ENCODE measurements around the gene UCK2.

DNA sequence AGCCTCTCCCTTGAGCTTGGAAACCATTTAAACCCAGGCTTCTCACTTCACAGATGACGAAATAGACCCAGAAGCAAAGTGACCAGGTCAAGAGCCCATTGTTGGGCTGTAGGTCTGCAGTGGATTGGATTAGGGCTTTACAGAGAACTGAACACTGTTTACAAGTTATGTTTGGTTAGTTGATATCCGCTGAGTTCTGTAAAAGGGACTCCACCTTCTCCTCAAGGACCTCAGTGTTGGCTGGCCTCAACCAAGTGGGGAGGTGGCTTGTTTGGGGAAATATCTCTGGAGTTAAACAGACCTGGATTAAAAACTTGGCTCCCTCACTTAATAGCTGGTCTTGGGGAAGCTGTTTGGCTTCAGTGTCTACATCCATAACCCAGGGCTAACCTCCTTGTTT, 88.1 kb downstream of the UCK2 start:
- no peak for TF ChIP-seq EZH2 (IDR thresholded peaks at IDR 0.05; ENCODE audit: insufficient read depth, low read length)
- TF ChIP-seq, protein P1, sequence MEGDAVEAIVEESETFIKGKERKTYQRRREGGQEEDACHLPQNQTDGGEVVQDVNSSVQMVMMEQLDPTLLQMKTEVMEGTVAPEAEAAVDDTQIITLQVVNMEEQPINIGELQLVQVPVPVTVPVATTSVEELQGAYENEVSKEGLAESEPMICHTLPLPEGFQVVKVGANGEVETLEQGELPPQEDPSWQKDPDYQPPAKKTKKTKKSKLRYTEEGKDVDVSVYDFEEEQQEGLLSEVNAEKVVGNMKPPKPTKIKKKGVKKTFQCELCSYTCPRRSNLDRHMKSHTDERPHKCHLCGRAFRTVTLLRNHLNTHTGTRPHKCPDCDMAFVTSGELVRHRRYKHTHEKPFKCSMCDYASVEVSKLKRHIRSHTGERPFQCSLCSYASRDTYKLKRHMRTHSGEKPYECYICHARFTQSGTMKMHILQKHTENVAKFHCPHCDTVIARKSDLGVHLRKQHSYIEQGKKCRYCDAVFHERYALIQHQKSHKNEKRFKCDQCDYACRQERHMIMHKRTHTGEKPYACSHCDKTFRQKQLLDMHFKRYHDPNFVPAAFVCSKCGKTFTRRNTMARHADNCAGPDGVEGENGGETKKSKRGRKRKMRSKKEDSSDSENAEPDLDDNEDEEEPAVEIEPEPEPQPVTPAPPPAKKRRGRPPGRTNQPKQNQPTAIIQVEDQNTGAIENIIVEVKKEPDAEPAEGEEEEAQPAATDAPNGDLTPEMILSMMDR (IDR thresholded peaks at IDR 0.05; ENCODE audit: insufficient read depth, low read depth, low read length), result no peak
